HEK293 (cell line): ENCODE results near the gene TNFRSF13B.

Experiments
- FEZF1 ChIP-seq: fragments of 450-650 bp; formaldehyde crosslinking; IDR thresholded peaks from 2 replicates; pipeline ENCODE4 v1.5.1; 2016; ENCODE audit warnings: missing biosample characterization, missing genetic modification characterization
- GLI4 ChIP-seq: fragments of 450-650 bp; formaldehyde crosslinking; IDR thresholded peaks from 2 replicates; pipeline ENCODE4 v1.5.1; 2016; ENCODE audit warnings: missing biosample characterization, missing genetic modification characterization
- GLIS1 ChIP-seq: fragments of 450-650 bp; formaldehyde crosslinking; IDR thresholded peaks from 2 replicates; pipeline ENCODE4 v1.5.1; 2016; ENCODE audit warnings: missing biosample characterization, missing genetic modification characterization
- HOXD13 ChIP-seq: sonication (generic); formaldehyde crosslinking; IDR thresholded peaks from 2 replicates; pipeline ENCODE4 v1.8.0; 2022; ENCODE audit warnings: missing genetic modification reagents, borderline replicate concordance
- IKZF3 ChIP-seq: fragments of 450-650 bp; IDR thresholded peaks from 2 replicates; pipeline ENCODE4 v1.5.0; 2018; ENCODE audit warnings: missing biosample characterization, mild to moderate bottlenecking, missing genetic modification characterization, moderate library complexity
- KLF10 ChIP-seq: fragments of 450-650 bp; IDR thresholded peaks from 2 replicates; pipeline ENCODE4 v1.5.1; 2018; ENCODE audit warnings: missing biosample characterization, mild to moderate bottlenecking, missing genetic modification characterization
- YY2 ChIP-seq: fragments of 450-650 bp; formaldehyde crosslinking; IDR thresholded peaks from 2 replicates; pipeline ENCODE4 v1.5.1; 2016; ENCODE audit warnings: missing biosample characterization, missing genetic modification characterization
- ZFHX2 ChIP-seq: fragments of 450-650 bp; formaldehyde crosslinking; conservative IDR thresholded peaks from 2 replicates; pipeline ENCODE4 v1.5.1; 2016; ENCODE audit warnings: missing biosample characterization, missing genetic modification characterization
- ZFP69B ChIP-seq: fragments of 450-650 bp; formaldehyde crosslinking; IDR thresholded peaks from 2 replicates; pipeline ENCODE4 v1.5.1; 2016; ENCODE audit warnings: missing biosample characterization, missing genetic modification characterization
- ZNF146 ChIP-seq: fragments of 450-650 bp; formaldehyde crosslinking; IDR thresholded peaks from 2 replicates; pipeline ENCODE4 v1.5.1; 2016; ENCODE audit warnings: missing biosample characterization, missing genetic modification characterization
- ZNF335 ChIP-seq: fragments of 450-650 bp; formaldehyde crosslinking; conservative IDR thresholded peaks from 2 replicates; pipeline ENCODE4 v1.5.1; 2016; ENCODE audit warnings: missing biosample characterization, missing genetic modification characterization
- ZNF394 ChIP-seq: fragments of 450-650 bp; formaldehyde crosslinking; IDR thresholded peaks from 2 replicates; pipeline ENCODE4 v1.5.1; 2016; ENCODE audit warnings: missing biosample characterization, missing genetic modification characterization, mild to moderate bottlenecking, moderate library complexity, borderline replicate concordance
- ZNF423 ChIP-seq: fragments of 450-650 bp; formaldehyde crosslinking; IDR thresholded peaks from 2 replicates; pipeline ENCODE4 v1.5.1; 2016; ENCODE audit warnings: missing biosample characterization, missing genetic modification characterization
- ZNF473 ChIP-seq: fragments of 450-650 bp; formaldehyde crosslinking; IDR thresholded peaks from 2 replicates; pipeline ENCODE4 v1.5.1; 2017; ENCODE audit warnings: missing biosample characterization, missing genetic modification characterization
- ZNF629 ChIP-seq: fragments of 450-650 bp; formaldehyde crosslinking; IDR thresholded peaks from 2 replicates; pipeline ENCODE4 v1.5.1; 2017; ENCODE audit warnings: missing biosample characterization, missing genetic modification characterization
- ZNF658 ChIP-seq: fragments of 450-650 bp; formaldehyde crosslinking; IDR thresholded peaks from 2 replicates; pipeline ENCODE4; 2016; ENCODE audit warnings: missing biosample characterization, missing genetic modification characterization
- ZNF768 ChIP-seq: fragments of 450-650 bp; formaldehyde crosslinking; IDR thresholded peaks from 2 replicates; pipeline ENCODE4 v1.5.1; 2018; ENCODE audit warnings: missing biosample characterization, mild to moderate bottlenecking, missing genetic modification characterization
- ZXDB ChIP-seq: fragments of 450-650 bp; formaldehyde crosslinking; IDR thresholded peaks from 2 replicates; pipeline ENCODE4 v1.5.1; 2016; ENCODE audit warnings: missing biosample characterization, missing genetic modification characterization
- TF ChIP-seq, protein P1 (sequence below): fragments of 450-650 bp; formaldehyde crosslinking; IDR thresholded peaks from 2 replicates; pipeline ENCODE4 v1.5.1; 2016; ENCODE audit warnings: missing biosample characterization, missing genetic modification characterization
- TF ChIP-seq, protein P2 (sequence below): fragments of 450-650 bp; formaldehyde crosslinking; IDR thresholded peaks from 2 replicates; pipeline ENCODE4 v1.5.1; 2016; ENCODE audit warnings: missing biosample characterization, missing genetic modification characterization, low read depth
- TF ChIP-seq, protein P3 (sequence below): fragments of 450-650 bp; formaldehyde crosslinking; IDR thresholded peaks from 2 replicates; pipeline ENCODE4 v1.5.1; 2016; ENCODE audit warnings: missing biosample characterization, missing genetic modification characterization
- TF ChIP-seq, protein P4 (sequence below): fragments of 450-650 bp; formaldehyde crosslinking; IDR thresholded peaks from 2 replicates; pipeline ENCODE4 v1.5.1; 2016; ENCODE audit warnings: missing biosample characterization, missing genetic modification characterization, borderline replicate concordance

The TNFRSF13B gene

DNA sequence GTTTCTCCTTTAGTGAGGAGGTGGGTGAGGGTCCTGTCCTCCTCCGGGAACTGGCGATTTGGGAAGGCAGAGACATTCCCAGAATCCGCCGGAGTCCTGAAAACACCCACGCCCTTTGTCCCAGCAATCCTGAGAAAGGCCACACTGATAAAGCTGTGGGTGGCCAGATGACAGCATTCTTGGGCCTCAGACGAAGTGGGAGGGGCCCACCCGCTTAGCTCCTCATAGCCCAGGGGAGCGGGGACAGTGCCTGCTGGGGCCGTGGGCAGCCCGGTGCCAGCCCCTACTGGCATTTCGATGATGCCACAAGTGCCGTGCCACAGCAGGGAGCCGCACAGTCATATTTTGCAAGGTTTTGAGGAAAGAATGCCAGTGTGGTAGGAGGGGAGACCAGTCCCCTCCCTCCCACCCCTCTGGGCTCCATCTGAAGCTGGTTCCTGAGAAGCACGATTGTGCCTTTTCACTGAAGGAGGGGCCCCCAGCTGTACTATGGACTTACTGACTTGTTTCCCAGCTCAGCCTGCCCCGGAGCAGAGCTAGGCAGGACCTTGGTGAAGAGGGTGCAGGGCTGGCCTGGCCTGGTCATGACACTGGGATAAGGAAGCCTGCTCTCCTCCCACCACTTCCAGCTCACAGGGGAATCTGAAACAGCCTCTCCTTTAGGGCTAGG is 49.4 kb upstream of the TNFRSF13B start (continued):
- TF ChIP-seq, protein P1, sequence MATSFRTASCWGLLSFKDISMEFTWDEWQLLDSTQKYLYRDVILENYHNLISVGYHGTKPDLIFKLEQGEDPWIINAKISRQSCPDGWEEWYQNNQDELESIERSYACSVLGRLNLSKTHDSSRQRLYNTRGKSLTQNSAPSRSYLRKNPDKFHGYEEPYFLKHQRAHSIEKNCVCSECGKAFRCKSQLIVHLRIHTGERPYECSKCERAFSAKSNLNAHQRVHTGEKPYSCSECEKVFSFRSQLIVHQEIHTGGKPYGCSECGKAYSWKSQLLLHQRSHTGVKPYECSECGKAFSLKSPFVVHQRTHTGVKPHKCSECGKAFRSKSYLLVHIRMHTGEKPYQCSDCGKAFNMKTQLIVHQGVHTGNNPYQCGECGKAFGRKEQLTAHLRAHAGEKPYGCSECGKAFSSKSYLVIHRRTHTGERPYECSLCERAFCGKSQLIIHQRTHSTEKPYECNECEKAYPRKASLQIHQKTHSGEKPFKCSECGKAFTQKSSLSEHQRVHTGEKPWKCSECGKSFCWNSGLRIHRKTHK = no peak
- no peak for TF ChIP-seq ZNF768 (tag by site-specific recombination)
- no peak for TF ChIP-seq GLI4 (tag by site-specific recombination)
- TF ChIP-seq ZNF658 (tag by site-specific recombination) = no peak
- peak; percentile 89 for TF ChIP-seq GLIS1
- TF ChIP-seq KLF10 (tag by site-specific recombination) = no peak
- no peak for TF ChIP-seq ZNF473 (tag by site-specific recombination)
- TF ChIP-seq ZFP69B (tag by site-specific recombination) = peak; percentile 75
- TF ChIP-seq, protein P2, sequence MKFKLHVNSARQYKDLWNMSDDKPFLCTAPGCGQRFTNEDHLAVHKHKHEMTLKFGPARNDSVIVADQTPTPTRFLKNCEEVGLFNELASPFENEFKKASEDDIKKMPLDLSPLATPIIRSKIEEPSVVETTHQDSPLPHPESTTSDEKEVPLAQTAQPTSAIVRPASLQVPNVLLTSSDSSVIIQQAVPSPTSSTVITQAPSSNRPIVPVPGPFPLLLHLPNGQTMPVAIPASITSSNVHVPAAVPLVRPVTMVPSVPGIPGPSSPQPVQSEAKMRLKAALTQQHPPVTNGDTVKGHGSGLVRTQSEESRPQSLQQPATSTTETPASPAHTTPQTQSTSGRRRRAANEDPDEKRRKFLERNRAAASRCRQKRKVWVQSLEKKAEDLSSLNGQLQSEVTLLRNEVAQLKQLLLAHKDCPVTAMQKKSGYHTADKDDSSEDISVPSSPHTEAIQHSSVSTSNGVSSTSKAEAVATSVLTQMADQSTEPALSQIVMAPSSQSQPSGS (tag by site-specific recombination) = no peak
- TF ChIP-seq ZNF335 (tag by site-specific recombination) = peak; percentile 58
- TF ChIP-seq HOXD13 = no peak
- TF ChIP-seq, protein P3, sequence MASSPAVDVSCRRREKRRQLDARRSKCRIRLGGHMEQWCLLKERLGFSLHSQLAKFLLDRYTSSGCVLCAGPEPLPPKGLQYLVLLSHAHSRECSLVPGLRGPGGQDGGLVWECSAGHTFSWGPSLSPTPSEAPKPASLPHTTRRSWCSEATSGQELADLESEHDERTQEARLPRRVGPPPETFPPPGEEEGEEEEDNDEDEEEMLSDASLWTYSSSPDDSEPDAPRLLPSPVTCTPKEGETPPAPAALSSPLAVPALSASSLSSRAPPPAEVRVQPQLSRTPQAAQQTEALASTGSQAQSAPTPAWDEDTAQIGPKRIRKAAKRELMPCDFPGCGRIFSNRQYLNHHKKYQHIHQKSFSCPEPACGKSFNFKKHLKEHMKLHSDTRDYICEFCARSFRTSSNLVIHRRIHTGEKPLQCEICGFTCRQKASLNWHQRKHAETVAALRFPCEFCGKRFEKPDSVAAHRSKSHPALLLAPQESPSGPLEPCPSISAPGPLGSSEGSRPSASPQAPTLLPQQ (tag by site-specific recombination) = peak; percentile 52; the same call in 1 of the 2 replicates
- TF ChIP-seq ZXDB (tag by site-specific recombination) = no peak
- no peak for TF ChIP-seq IKZF3
- no peak for TF ChIP-seq ZNF423 (tag by site-specific recombination)
- no peak for TF ChIP-seq FEZF1
- TF ChIP-seq YY2 (tag by site-specific recombination) = no peak
- no peak for TF ChIP-seq ZNF394 (tag by site-specific recombination)
- TF ChIP-seq, protein P4, sequence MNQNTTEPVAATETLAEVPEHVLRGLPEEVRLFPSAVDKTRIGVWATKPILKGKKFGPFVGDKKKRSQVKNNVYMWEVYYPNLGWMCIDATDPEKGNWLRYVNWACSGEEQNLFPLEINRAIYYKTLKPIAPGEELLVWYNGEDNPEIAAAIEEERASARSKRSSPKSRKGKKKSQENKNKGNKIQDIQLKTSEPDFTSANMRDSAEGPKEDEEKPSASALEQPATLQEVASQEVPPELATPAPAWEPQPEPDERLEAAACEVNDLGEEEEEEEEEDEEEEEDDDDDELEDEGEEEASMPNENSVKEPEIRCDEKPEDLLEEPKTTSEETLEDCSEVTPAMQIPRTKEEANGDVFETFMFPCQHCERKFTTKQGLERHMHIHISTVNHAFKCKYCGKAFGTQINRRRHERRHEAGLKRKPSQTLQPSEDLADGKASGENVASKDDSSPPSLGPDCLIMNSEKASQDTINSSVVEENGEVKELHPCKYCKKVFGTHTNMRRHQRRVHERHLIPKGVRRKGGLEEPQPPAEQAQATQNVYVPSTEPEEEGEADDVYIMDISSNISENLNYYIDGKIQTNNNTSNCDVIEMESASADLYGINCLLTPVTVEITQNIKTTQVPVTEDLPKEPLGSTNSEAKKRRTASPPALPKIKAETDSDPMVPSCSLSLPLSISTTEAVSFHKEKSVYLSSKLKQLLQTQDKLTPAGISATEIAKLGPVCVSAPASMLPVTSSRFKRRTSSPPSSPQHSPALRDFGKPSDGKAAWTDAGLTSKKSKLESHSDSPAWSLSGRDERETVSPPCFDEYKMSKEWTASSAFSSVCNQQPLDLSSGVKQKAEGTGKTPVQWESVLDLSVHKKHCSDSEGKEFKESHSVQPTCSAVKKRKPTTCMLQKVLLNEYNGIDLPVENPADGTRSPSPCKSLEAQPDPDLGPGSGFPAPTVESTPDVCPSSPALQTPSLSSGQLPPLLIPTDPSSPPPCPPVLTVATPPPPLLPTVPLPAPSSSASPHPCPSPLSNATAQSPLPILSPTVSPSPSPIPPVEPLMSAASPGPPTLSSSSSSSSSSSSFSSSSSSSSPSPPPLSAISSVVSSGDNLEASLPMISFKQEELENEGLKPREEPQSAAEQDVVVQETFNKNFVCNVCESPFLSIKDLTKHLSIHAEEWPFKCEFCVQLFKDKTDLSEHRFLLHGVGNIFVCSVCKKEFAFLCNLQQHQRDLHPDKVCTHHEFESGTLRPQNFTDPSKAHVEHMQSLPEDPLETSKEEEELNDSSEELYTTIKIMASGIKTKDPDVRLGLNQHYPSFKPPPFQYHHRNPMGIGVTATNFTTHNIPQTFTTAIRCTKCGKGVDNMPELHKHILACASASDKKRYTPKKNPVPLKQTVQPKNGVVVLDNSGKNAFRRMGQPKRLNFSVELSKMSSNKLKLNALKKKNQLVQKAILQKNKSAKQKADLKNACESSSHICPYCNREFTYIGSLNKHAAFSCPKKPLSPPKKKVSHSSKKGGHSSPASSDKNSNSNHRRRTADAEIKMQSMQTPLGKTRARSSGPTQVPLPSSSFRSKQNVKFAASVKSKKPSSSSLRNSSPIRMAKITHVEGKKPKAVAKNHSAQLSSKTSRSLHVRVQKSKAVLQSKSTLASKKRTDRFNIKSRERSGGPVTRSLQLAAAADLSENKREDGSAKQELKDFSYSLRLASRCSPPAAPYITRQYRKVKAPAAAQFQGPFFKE (tag by site-specific recombination) = no peak
- peak; percentile 97 for TF ChIP-seq ZFHX2 (tag by site-specific recombination)
- no peak for TF ChIP-seq ZNF629 (tag by site-specific recombination)
- TF ChIP-seq ZNF146 (tag by site-specific recombination) = no peak
